GM12878 (cell line): Measurements from ENCODE around the gene TNXB. TPM values are rescaled to one million over a fixed set of nuclear protein-coding genes. Genes with fewer than 3 reads are reported as not detected.
"Not testable (repeated sequence)": the region's sequence is repeated elsewhere in the genome, so short reads cannot be mapped to it uniquely, and the experiment has no call there.

Experiments used
- ATAC-seq: fragments of 200-7000 bp; cut with Tn5 transposase; 3 replicates; pipeline ENCODE4 v1.9.1; 2020; ENCODE audit warnings: mild to moderate bottlenecking, moderate library complexity
- BruUV-seq: library from RNA; stranded (reverse); fragments of 400-500 nt; replicated peaks from 2 replicates; lab custom pipeline; 2021; lab: Mats Ljungman, UMichigan
- CTCF ChIA-PET: fragments of 300-600 bp; sonication (Branson Sonifier 250); formaldehyde crosslinking; extraction: SDS; loops from one replicate; lab custom pipeline; 2021; ENCODE audit warnings: inconsistent platforms; lab: Yijun Ruan, JAX
- POLR2A ChIA-PET: fragments of 350-600 bp; formaldehyde crosslinking; extraction: SDS; loops from one replicate; lab custom pipeline; 2021; ENCODE audit warnings: inconsistent platforms; lab: Charles Lee
- RAD21 ChIA-PET: fragments of 300-600 bp; sonication (Branson Sonifier 250); formaldehyde crosslinking; loops from one replicate; lab custom pipeline; 2023; ENCODE audit warnings: antibody characterized with exemption; ENCODE audit not compliant: unreplicated experiment; lab: Charles Lee
- SMC1A ChIA-PET: fragments of 300-600 bp; sonication (Branson Sonifier 250); formaldehyde crosslinking; loops from one replicate; lab custom pipeline; 2023; ENCODE audit not compliant: unreplicated experiment, uncharacterized antibody; lab: Charles Lee
- DNase-seq: peaks from one replicate; pipeline ENCODE4 v3.0.0-alpha.2; 2011; ENCODE audit warnings: low read depth, low spot score
- FAIRE-seq: peaks from 3 replicates; lab custom pipeline; 2011; peaks lifted over from hg19 to GRCh38; lab: Jason Lieb, UNC
- H2AFZ ChIP-seq: 2 replicates; pipeline ENCODE4 v1.6.0; 2011; ENCODE audit warnings: low read depth, low read length, control low read depth; ENCODE audit not compliant: control insufficient read depth
- H3K27ac ChIP-seq: 2 replicates; pipeline ENCODE4 v1.5.1; 2011; ENCODE audit warnings: control low read depth; ENCODE audit not compliant: control insufficient read depth, insufficient read depth
- H3K27me3 ChIP-seq, 2 experiments: replicated peaks in 1 of 2; 2 replicates each; pipeline versions ENCODE4 v1.6.0 to v1.6.1; 2011; ENCODE audit warnings: low read length in 1 of 2; ENCODE audit not compliant: control insufficient read depth in 2 of 2, insufficient read depth in 2 of 2
- H3K36me3 ChIP-seq, 2 experiments: 2 replicates each; pipeline ENCODE4 v1.5.1; 2011; ENCODE audit warnings: low read length in 1 of 2; ENCODE audit not compliant: control insufficient read depth in 2 of 2, insufficient read depth in 2 of 2
- H3K4me1 ChIP-seq: 2 replicates; pipeline ENCODE4 v1.6.1; 2011; ENCODE audit warnings: mild to moderate bottlenecking, low read length, moderate library complexity, mixed read lengths; ENCODE audit not compliant: control insufficient read depth, insufficient read depth
- H3K4me2 ChIP-seq: 2 replicates; pipeline ENCODE4 v1.6.0; 2011; ENCODE audit warnings: control low read depth; ENCODE audit not compliant: control insufficient read depth, insufficient read depth
- H3K4me3 ChIP-seq: fragments of 200-600 bp; sonication (generic); 2 replicates; pipeline ENCODE4 v1.5.1; 2016
- H3K79me2 ChIP-seq: 2 replicates; pipeline ENCODE4 v1.6.0; 2011; ENCODE audit warnings: low read length; ENCODE audit not compliant: control insufficient read depth, insufficient read depth
- H3K9ac ChIP-seq: 2 replicates; pipeline ENCODE4 v1.8.0; 2011; ENCODE audit warnings: low read length, control low read depth, mixed read lengths; ENCODE audit not compliant: control insufficient read depth, insufficient read depth
- H3K9me3 ChIP-seq: replicated peaks from 3 replicates; pipeline ENCODE4 v1.5.1; 2011; ENCODE audit warnings: mild to moderate bottlenecking, low read length; ENCODE audit not compliant: control insufficient read depth, insufficient read depth
- H4K20me1 ChIP-seq: 2 replicates; pipeline ENCODE4 v1.6.0; 2011; ENCODE audit not compliant: control insufficient read depth, insufficient read depth
- WGBS: methylation state at CpG from one replicate; pipeline ENCODE4 v1.1.6; 2016; ENCODE audit warnings: low lambda C conversion rate; ENCODE audit not compliant: insufficient replicate concordance, insufficient coverage; ENCODE audit errors: missing lambda C conversion rate; 5-methylcytosine and 5-hydroxymethylcytosine counted together
- in situ Hi-C: fragments of 300-500 bp; cut with MboI; formaldehyde crosslinking; loops from 9 replicates; pipeline ENCODE4 v1.14.3; 2018; ENCODE audit warnings: mixed read lengths
- intact Hi-C: fragments of 100-400 bp; cut with micrococcal nuclease; formaldehyde crosslinking; loops from one replicate; pipeline ENCODE4 v1.14.2; 2022; ENCODE audit not compliant: unreplicated experiment
- polyA plus RNA-seq, 11 experiments: library from polyadenylated mRNA; depleted of rRNA in 4 of 11; unstranded in 6 of 11; stranded (reverse) in 5 of 11; fragments of >200 nt; fragmentation: Nextera tagmentation in 4 of 11; fragmentation: Illumina TruSeq in 1 of 11; extraction: Ambion mirVana in 4 of 11; extraction: Trizol in 1 of 11; gene quantifications; 1 replicate in 1 of 11; 2 replicates in 10 of 11; pipeline versions ENCODE4 v1.2.1 to v1.2.3, GENCODE V29; 2011 to 2016; ENCODE audit warnings: inconsistent platforms in 2 of 11, missing spikeins in 2 of 11, low read depth in 1 of 11
- total RNA-seq, 4 experiments: library from RNA; depleted of rRNA in 3 of 4; stranded (reverse); fragments of >200 nt in 3 of 4; fragmentation: Illumina TruSeq in 1 of 4; extraction: Trizol in 1 of 4; gene quantifications; 2 replicates each; pipeline versions ENCODE4 v1.2.1 to v1.2.3, GENCODE V29; 2013 to 2021

Gene TNXB
- total and polyA plus RNA-seq, 10 of the 15 experiments (the other 5 are each of a cell fraction or from before 2014, with no cell fraction given) = 0.03 to 2.5 (median 0.68) TPM; not detected in 2

- H3K4me1 ChIP-seq, POLR2A ChIA-PET, H3K27ac ChIP-seq, H3K4me2 ChIP-seq, H3K4me3 ChIP-seq, H3K36me3 ChIP-seq, H4K20me1 ChIP-seq, BruUV-seq, RAD21 ChIA-PET, H3K9me3 ChIP-seq, H2AFZ ChIP-seq, FAIRE-seq, SMC1A ChIA-PET, H3K79me2 ChIP-seq, H3K27me3 ChIP-seq, intact Hi-C loops, ATAC-seq, in situ Hi-C loops, CTCF ChIA-PET, H3K9ac ChIP-seq, DNase-seq: not testable (repeated sequence)
- WGBS = 65% methylated on average over 6 of the region's 8 CpGs
These were observed 103.1 kb downstream of the TNXB start for GRCh38 chr6:32005991-32006529.

GRCh38 chr6:32005538-32005880, 103.6 kb downstream of the TNXB start:
- FAIRE-seq, CTCF ChIA-PET, in situ Hi-C loops: not testable (repeated sequence)

DNA sequence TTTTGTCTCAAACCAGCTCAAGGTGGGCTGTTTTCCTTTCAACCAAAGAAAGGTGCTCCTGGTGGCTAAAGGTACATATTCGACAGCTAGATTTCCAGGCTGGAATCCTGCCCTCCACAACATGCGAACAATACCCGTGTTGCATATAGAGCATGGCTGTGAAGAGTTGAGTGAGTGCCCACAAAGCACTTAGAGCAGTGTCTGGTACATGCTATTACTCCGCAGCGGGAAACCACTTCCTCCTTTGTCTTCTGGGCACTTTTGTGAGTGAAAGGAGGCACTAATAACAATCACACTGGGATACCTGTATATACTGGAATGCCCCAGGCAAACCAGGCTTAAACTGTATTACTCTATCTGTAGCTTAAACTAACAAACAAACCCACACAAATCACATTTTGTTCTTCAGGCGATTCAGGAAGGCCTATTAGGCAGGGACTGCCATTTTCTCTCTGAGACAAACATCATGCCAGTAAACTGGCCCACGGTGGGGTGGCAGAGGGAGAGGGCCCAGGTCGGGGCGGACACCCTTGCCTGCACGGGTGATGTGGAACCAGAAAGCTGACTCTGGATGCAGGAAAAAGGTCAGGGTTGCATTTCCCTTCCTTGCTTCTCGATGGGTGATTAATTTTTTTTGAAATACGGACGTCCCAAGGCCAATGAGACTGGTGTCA, 104.1 kb downstream of the TNXB start:
- H3K36me3 ChIP-seq, H2AFZ ChIP-seq, RAD21 ChIA-PET, BruUV-seq, H3K27ac ChIP-seq, intact Hi-C loops, in situ Hi-C loops, FAIRE-seq, SMC1A ChIA-PET, H3K27me3 ChIP-seq, H4K20me1 ChIP-seq, H3K4me1 ChIP-seq, H3K4me2 ChIP-seq, POLR2A ChIA-PET, H3K4me3 ChIP-seq, H3K79me2 ChIP-seq, DNase-seq, CTCF ChIA-PET, H3K9ac ChIP-seq, H3K9me3 ChIP-seq: not testable (repeated sequence)
- 10% methylated on average over 5 of the region's 13 CpGs for WGBS
- peak; percentile 67 for ATAC-seq

More at GRCh38 chr6:32005538-32005880, 103.6 kb downstream of the TNXB start:
- RAD21 ChIA-PET, ATAC-seq, H3K4me1 ChIP-seq, POLR2A ChIA-PET, H3K27me3 ChIP-seq, intact Hi-C loops, H3K27ac ChIP-seq, H3K4me3 ChIP-seq, H3K9me3 ChIP-seq, H3K9ac ChIP-seq, DNase-seq, H3K79me2 ChIP-seq, H3K4me2 ChIP-seq, SMC1A ChIA-PET, H2AFZ ChIP-seq, BruUV-seq, H4K20me1 ChIP-seq, H3K36me3 ChIP-seq: not testable (repeated sequence)
- WGBS = no CpG with 5 or more reads among the region's 9 CpGs

GRCh38 chr6:32004393-32004792, 104.7 kb downstream of the TNXB start:
- POLR2A ChIA-PET, H3K27me3 ChIP-seq, in situ Hi-C loops, H4K20me1 ChIP-seq, FAIRE-seq, BruUV-seq, H3K4me2 ChIP-seq, ATAC-seq, H3K36me3 ChIP-seq, H3K9ac ChIP-seq, H3K27ac ChIP-seq, SMC1A ChIA-PET, RAD21 ChIA-PET, H3K79me2 ChIP-seq, H2AFZ ChIP-seq, H3K9me3 ChIP-seq, H3K4me1 ChIP-seq, CTCF ChIA-PET, DNase-seq, intact Hi-C loops, H3K4me3 ChIP-seq: not testable (repeated sequence)
- WGBS = no CpG with 5 or more reads among the region's 4 CpGs
